Smooth muscle cell (in vitro differentiated cells): ENCODE results near the gene WASHC2A. TPM values are rescaled to one million over a fixed set of nuclear protein-coding genes. Genes with fewer than 3 reads are reported as not detected.
"Not testable (repeated sequence)": the region's sequence is repeated elsewhere in the genome, so short reads cannot be mapped to it uniquely, and the experiment has no call there.

Experiments
- DNase-seq: peaks from one replicate; lab custom pipeline; 2025; ENCODE audit not compliant: unreplicated experiment; lab: John Stamatoyannopoulos, UW
- H2AFZ ChIP-seq: fragments of 200-600 bp; sonication (generic); 2 replicates; pipeline ENCODE4 v1.6.0; 2016; ENCODE audit warnings: antibody characterized with exemption, low read depth, mild to moderate bottlenecking
- H3F3A ChIP-seq: fragments of 200-600 bp; sonication (generic); 2 replicates; pipeline ENCODE4 v1.6.0; 2017; ENCODE audit warnings: antibody characterized with exemption, low read depth
- H3K27ac ChIP-seq: fragments of 200-600 bp; sonication (generic); 2 replicates; pipeline ENCODE4 v1.5.1; 2016; ENCODE audit warnings: low read depth, mild to moderate bottlenecking
- H3K27me3 ChIP-seq: fragments of 200-600 bp; sonication (generic); 2 replicates; pipeline ENCODE4 v1.6.1; 2016; ENCODE audit warnings: low read depth, mild to moderate bottlenecking
- H3K36me3 ChIP-seq: fragments of 200-600 bp; sonication (generic); 2 replicates; pipeline ENCODE4 v1.5.1; 2016; ENCODE audit warnings: low read depth
- H3K4me1 ChIP-seq: fragments of 200-600 bp; sonication (generic); 2 replicates; pipeline ENCODE4 v1.5.1; 2016; ENCODE audit warnings: low read depth
- H3K4me2 ChIP-seq: fragments of 200-600 bp; sonication (generic); 2 replicates; pipeline ENCODE4 v1.6.0; 2016; ENCODE audit warnings: mild to moderate bottlenecking
- H3K4me3 ChIP-seq: fragments of 200-600 bp; sonication (generic); 2 replicates; pipeline ENCODE4 v1.5.1; 2016; ENCODE audit warnings: mild to moderate bottlenecking
- H3K79me2 ChIP-seq: fragments of 200-600 bp; sonication (generic); 2 replicates; pipeline ENCODE4 v1.6.0; 2016; ENCODE audit warnings: low read depth, mild to moderate bottlenecking
- H3K9ac ChIP-seq: fragments of 200-600 bp; sonication (generic); 2 replicates; pipeline ENCODE4 v1.6.0; 2016; ENCODE audit warnings: low read depth
- H3K9me3 ChIP-seq: fragments of 200-600 bp; sonication (generic); replicated peaks from 2 replicates; pipeline ENCODE4 v1.5.1; 2016; ENCODE audit warnings: low read depth
- H4K20me1 ChIP-seq: fragments of 200-600 bp; sonication (generic); 2 replicates; pipeline ENCODE4 v1.6.0; 2016; ENCODE audit warnings: low read depth
- WGBS: methylation state at CpG from one replicate; pipeline ENCODE4 v1.1.7; 2016; ENCODE audit warnings: low lambda C conversion rate; 5-methylcytosine and 5-hydroxymethylcytosine counted together
- polyA plus RNA-seq: library from polyadenylated mRNA; unstranded; fragments of >200 nt; fragmentation: Nextera tagmentation; extraction: Ambion mirVana; gene quantifications from 2 replicates; pipeline ENCODE4 v1.2.1, GENCODE V29; 2016
- total RNA-seq: library from RNA; depleted of rRNA; stranded (reverse); fragments of >200 nt; gene quantifications from 2 replicates; pipeline ENCODE4 v1.2.3, GENCODE V29; 2014

Gene WASHC2A
- total and polyA plus RNA-seq, 2 experiments from 2014 or later = 14.2 to 16.0 TPM

DNA sequence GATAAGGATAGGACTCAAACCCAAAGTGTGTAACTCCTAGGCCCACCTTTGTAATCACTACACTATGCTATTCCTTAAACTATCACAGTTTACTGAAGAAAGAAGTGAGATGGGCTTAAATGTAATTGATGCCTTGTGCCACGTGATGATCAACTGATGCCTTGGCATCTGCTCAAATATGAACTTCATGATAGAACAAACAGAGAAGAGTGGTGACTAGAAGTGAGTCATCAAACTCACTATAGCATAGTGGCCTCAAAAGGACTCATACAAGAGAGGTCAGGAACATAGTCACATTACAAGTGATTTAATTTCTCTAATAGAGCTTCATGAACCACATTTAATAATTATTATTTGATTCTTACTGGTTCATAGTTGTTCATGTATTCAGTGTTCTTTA, 101.8 kb downstream of the WASHC2A start:
- not testable (repeated sequence) for H3K79me2 ChIP-seq, H3K4me3 ChIP-seq, H3K27me3 ChIP-seq, H2AFZ ChIP-seq, H3K4me2 ChIP-seq, H3F3A ChIP-seq, H3K36me3 ChIP-seq, H3K4me1 ChIP-seq, H4K20me1 ChIP-seq, H3K9me3 ChIP-seq, DNase-seq, H3K27ac ChIP-seq, H3K9ac ChIP-seq
- 56% methylated on average over 1 of the region's 1 CpG for WGBS

DNA sequence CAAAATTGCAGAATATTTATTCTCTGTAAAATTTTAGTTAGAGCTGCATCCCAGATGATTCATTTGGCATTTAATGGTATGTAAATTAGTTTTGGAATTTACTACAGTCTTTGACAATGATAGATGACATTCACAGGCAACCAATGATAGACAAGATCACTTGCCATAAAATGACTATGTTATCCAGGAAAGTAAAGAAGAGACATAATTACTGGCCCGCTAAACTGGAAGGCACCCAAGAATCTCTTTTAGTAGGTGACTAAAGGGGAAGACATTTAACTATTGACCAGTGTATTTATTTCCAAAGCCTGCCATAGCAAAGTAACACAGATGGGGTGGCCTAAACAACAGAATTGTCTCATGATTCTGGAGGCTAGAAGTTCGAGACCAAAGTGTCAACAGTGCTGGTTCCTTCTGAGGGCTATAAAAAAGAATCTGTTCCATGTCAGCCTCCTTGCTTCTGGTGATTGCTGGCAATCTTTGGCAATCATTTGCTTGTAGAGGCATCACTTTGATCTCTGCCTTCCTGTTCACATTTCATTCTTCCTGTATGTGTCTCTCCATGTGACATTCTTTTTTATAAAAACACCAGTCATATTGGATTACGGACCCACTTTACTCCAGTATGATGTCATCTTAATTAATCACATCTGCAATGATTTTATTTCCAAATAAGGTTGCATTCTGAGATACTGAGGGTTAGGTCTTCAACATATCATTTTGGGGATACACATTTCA, 107.2 kb downstream of the WASHC2A start:
- DNase-seq, H3F3A ChIP-seq, H3K36me3 ChIP-seq, H3K9me3 ChIP-seq, H3K27me3 ChIP-seq, H3K4me3 ChIP-seq, H3K4me1 ChIP-seq, H3K9ac ChIP-seq, H4K20me1 ChIP-seq, H3K79me2 ChIP-seq, H3K27ac ChIP-seq, H2AFZ ChIP-seq, H3K4me2 ChIP-seq: not testable (repeated sequence)
- WGBS = 75% methylated on average over 3 of the region's 3 CpGs

Other genes starting within 250 kb of the WASHC2A start
- gene PARG, start 125.9 kb upstream of the WASHC2A start, total RNA-seq = 25.4 and 36.2 TPM in 2 replicates
- 11.8 TPM in 2 replicates for gene PARG, start 125.9 kb upstream of the WASHC2A start, polyA plus RNA-seq
- 9.1 and 13.7 TPM in 2 replicates for gene TIMM23B, start 125.9 kb upstream of the WASHC2A start, total RNA-seq
- gene TIMM23B, start 125.9 kb upstream of the WASHC2A start, polyA plus RNA-seq = 9.5 and 11.9 TPM in 2 replicates
- 6.8 and 7.1 TPM in 2 replicates for gene AGAP6, start 79.5 kb upstream of the WASHC2A start, total RNA-seq
- gene AGAP6, start 79.5 kb upstream of the WASHC2A start, polyA plus RNA-seq = 5.3 and 9.8 TPM in 2 replicates
- gene ASAH2, start 183.6 kb downstream of the WASHC2A start, total RNA-seq = 1.3 and 4.1 TPM in 2 replicates
- 0.93 and 1.6 TPM in 2 replicates for gene ASAH2, start 183.6 kb downstream of the WASHC2A start, polyA plus RNA-seq